K562 (cell line): ENCODE measurements around the gene SCRN2. TPM values are rescaled to one million over a fixed set of nuclear protein-coding genes. Genes with fewer than 3 reads are reported as not detected.

Experiments
- BCOR ChIP-seq: fragments of 450-650 bp; IDR thresholded peaks from 2 replicates; pipeline ENCODE4 v1.6.1; 2016
- CREB1 ChIP-seq, 2 experiments: sonication (generic) in 1 of 2; formaldehyde crosslinking in 1 of 2; IDR thresholded peaks; 2 replicates each; pipeline versions ENCODE4 v1.6.1 to v1.8.0; 2012 to 2022; ENCODE audit warnings: inconsistent platforms in 1 of 2, mild to moderate bottlenecking in 1 of 2, missing genetic modification reagents in 1 of 2, moderate library complexity in 1 of 2
- CREM ChIP-seq: IDR thresholded peaks from 2 replicates; pipeline ENCODE4 v1.6.1; 2014; ENCODE audit warnings: antibody characterized with exemption, low read depth
- CSDE1 ChIP-seq, 2 experiments: fragments of 450-650 bp; IDR thresholded peaks; 2 replicates each; pipeline ENCODE4 v1.6.1; 2016; ENCODE audit warnings: mild to moderate bottlenecking in 1 of 2
- EGR1 ChIP-seq: fragments of 450-650 bp; conservative IDR thresholded peaks from 2 replicates; pipeline ENCODE4 v1.6.1; 2017; ENCODE audit warnings: mild to moderate bottlenecking
- ELF4 ChIP-seq: fragments of 450-650 bp; formaldehyde crosslinking; IDR thresholded peaks from 2 replicates; pipeline ENCODE4 v1.4.0; 2022; ENCODE audit warnings: missing genetic modification characterization
- ERF ChIP-seq: fragments of 450-650 bp; formaldehyde crosslinking; IDR thresholded peaks from 2 replicates; pipeline ENCODE4 v1.4.0; 2020; ENCODE audit warnings: mild to moderate bottlenecking, mixed read lengths
- ETV6 ChIP-seq, 3 experiments: fragments of 150-350 bp in 1 of 3; sonication (generic) in 1 of 3; formaldehyde crosslinking in 1 of 3; IDR thresholded peaks; 2 replicates each; pipeline versions ENCODE4 v1.6.1 to v1.8.0; 2014 to 2022; ENCODE audit warnings: borderline replicate concordance in 2 of 3, low read depth in 2 of 3, antibody characterized with exemption in 1 of 3, low read length in 1 of 3, mild to moderate bottlenecking in 1 of 3, missing genetic modification reagents in 1 of 3
- GATAD2A ChIP-seq: fragments of 450-650 bp; IDR thresholded peaks from 2 replicates; pipeline ENCODE4 v1.6.1; 2017
- GATAD2B ChIP-seq: fragments of 450-650 bp; IDR thresholded peaks from 2 replicates; pipeline ENCODE4 v1.6.1; 2017; ENCODE audit warnings: mild to moderate bottlenecking, borderline replicate concordance
- HLTF ChIP-seq: fragments of 450-650 bp; IDR thresholded peaks from 2 replicates; pipeline ENCODE4 v1.6.1; 2016
- HMG20A ChIP-seq: fragments of 450-650 bp; formaldehyde crosslinking; conservative IDR thresholded peaks from 2 replicates; pipeline ENCODE4 v1.4.0; 2020; ENCODE audit warnings: mild to moderate bottlenecking, mixed read lengths
- HMGN3 ChIP-seq: IDR thresholded peaks from 2 replicates; pipeline ENCODE4 v1.6.1; 2011; ENCODE audit warnings: borderline replicate concordance, low read depth, mild to moderate bottlenecking, mixed read lengths, low read length; ENCODE audit not compliant: insufficient read length; ENCODE audit errors: extremely low read depth
- LEF1 ChIP-seq: fragments of 450-650 bp; IDR thresholded peaks from 2 replicates; pipeline ENCODE4 v1.6.1; 2016; ENCODE audit warnings: mild to moderate bottlenecking
- MCM2 ChIP-seq: fragments of 450-650 bp; IDR thresholded peaks from 2 replicates; pipeline ENCODE4 v1.6.1; 2017; ENCODE audit warnings: low read depth, mild to moderate bottlenecking
- MXI1 ChIP-seq: IDR thresholded peaks from 2 replicates; pipeline ENCODE4 v1.6.1; 2011; ENCODE audit warnings: low read depth, mild to moderate bottlenecking, improper control_type of control experiment, low read length
- NBN ChIP-seq: fragments of 450-650 bp; IDR thresholded peaks from 2 replicates; pipeline ENCODE4 v1.6.1; 2016; ENCODE audit warnings: low read depth, mild to moderate bottlenecking
- NR1H2 ChIP-seq: sonication (generic); formaldehyde crosslinking; IDR thresholded peaks from 2 replicates; pipeline ENCODE4 v1.4.0; 2020; ENCODE audit warnings: mild to moderate bottlenecking, missing genetic modification reagents
- RAD21 ChIP-seq, 2 experiments: fragments of 250-450 bp in 1 of 2; fragments of 450-650 bp in 1 of 2; sonication (Bioruptor Pico) in 1 of 2; formaldehyde crosslinking in 1 of 2; IDR thresholded peaks in 1 of 2; conservative IDR thresholded peaks in 1 of 2; 2 replicates each; pipeline versions ENCODE4 v1.4.0 to v1.8.0; 2020 to 2022; ENCODE audit warnings: mild to moderate bottlenecking in 2 of 2, moderate library complexity in 1 of 2
- RBM34 ChIP-seq: fragments of 200-400 bp; formaldehyde crosslinking; IDR thresholded peaks from 2 replicates; pipeline ENCODE4 v1.6.1; 2018; ENCODE audit warnings: low read length, borderline replicate concordance; ENCODE audit not compliant: insufficient read depth
- TAF15 ChIP-seq: fragments of 200-400 bp; formaldehyde crosslinking; IDR thresholded peaks from 2 replicates; pipeline ENCODE4 v1.6.1; 2017; ENCODE audit warnings: mild to moderate bottlenecking, low read depth, low read length, moderate library complexity
- TEAD1 ChIP-seq, 2 experiments: fragments of 450-650 bp in 1 of 2; sonication (generic) in 1 of 2; formaldehyde crosslinking; IDR thresholded peaks; 2 replicates each; pipeline versions ENCODE4 v1.4.0 to v1.8.0; 2020 to 2022; ENCODE audit warnings: mild to moderate bottlenecking in 2 of 2, missing genetic modification reagents in 1 of 2
- TEAD4 ChIP-seq, 2 experiments: sonication (generic) in 1 of 2; formaldehyde crosslinking in 1 of 2; IDR thresholded peaks; 2 replicates each; pipeline versions ENCODE4 v1.6.1 to v1.8.0; 2012 to 2022; ENCODE audit warnings: borderline replicate concordance in 1 of 2, inconsistent platforms in 1 of 2, low read length in 1 of 2, mild to moderate bottlenecking in 1 of 2, missing genetic modification reagents in 1 of 2
- TOE1 ChIP-seq, 2 experiments: fragments of 450-650 bp in 1 of 2; sonication (generic) in 1 of 2; formaldehyde crosslinking in 1 of 2; IDR thresholded peaks; 2 replicates each; pipeline versions ENCODE4 v1.7.1 to v1.8.0; 2016 to 2022; ENCODE audit warnings: borderline replicate concordance in 2 of 2, mild to moderate bottlenecking in 2 of 2, antibody characterized with exemption in 1 of 2, inconsistent platforms in 1 of 2, low read depth in 1 of 2, missing genetic modification reagents in 1 of 2, moderate library complexity in 1 of 2
- TRIM24 ChIP-seq, 2 experiments: fragments of 450-650 bp; IDR thresholded peaks; 2 replicates each; pipeline ENCODE4 v1.6.1; 2016
- ZBTB8A ChIP-seq: fragments of 450-650 bp; IDR thresholded peaks from 2 replicates; pipeline ENCODE4 v1.6.1; 2018; ENCODE audit warnings: mild to moderate bottlenecking, moderate library complexity; ENCODE audit not compliant: partially characterized antibody
- ZNF41 ChIP-seq: fragments of 250-450 bp; sonication (Bioruptor Pico); conservative IDR thresholded peaks from 2 replicates; pipeline ENCODE4 v1.4.0; 2020; ENCODE audit warnings: mild to moderate bottlenecking
- ZSCAN32 ChIP-seq: fragments of 450-650 bp; formaldehyde crosslinking; IDR thresholded peaks from 2 replicates; pipeline ENCODE4 v1.4.0; 2020; ENCODE audit warnings: mild to moderate bottlenecking, moderate library complexity
- polyA plus RNA-seq, 8 experiments: library from polyadenylated mRNA; depleted of rRNA in 4 of 8; stranded (reverse) in 5 of 8; unstranded in 3 of 8; fragments of >200 nt; fragmentation: Nextera tagmentation in 2 of 8; fragmentation: Illumina TruSeq in 1 of 8; extraction: Ambion mirVana in 2 of 8; extraction: Trizol in 1 of 8; gene quantifications; 2 replicates each; pipeline versions ENCODE4 v1.2.1 to v1.2.3, GENCODE V29; 2011 to 2014; ENCODE audit warnings: inconsistent platforms in 1 of 8, missing spikeins in 1 of 8
- total RNA-seq, 7 experiments: library from RNA; depleted of rRNA in 6 of 7; stranded (reverse); fragments of >200 nt in 6 of 7; fragmentation: Illumina TruSeq in 2 of 7; extraction: Trizol in 2 of 7; gene quantifications; 2 replicates each; pipeline versions ENCODE4 v1.2.1 to v1.2.3, GENCODE V29; 2011 to 2021; ENCODE audit warnings: low replicate concordance in 1 of 7
- TF ChIP-seq, protein P1 (sequence below): fragments of 250-450 bp; sonication (Bioruptor Pico); IDR thresholded peaks from 2 replicates; pipeline ENCODE4 v1.5.0; 2021

The SCRN2 gene
- total and polyA plus RNA-seq, 9 of the 15 experiments (the other 6 are each of a cell fraction or from before 2014, with no cell fraction given), result 0.25 to 32.9 (median 13.6) TPM

DNA sequence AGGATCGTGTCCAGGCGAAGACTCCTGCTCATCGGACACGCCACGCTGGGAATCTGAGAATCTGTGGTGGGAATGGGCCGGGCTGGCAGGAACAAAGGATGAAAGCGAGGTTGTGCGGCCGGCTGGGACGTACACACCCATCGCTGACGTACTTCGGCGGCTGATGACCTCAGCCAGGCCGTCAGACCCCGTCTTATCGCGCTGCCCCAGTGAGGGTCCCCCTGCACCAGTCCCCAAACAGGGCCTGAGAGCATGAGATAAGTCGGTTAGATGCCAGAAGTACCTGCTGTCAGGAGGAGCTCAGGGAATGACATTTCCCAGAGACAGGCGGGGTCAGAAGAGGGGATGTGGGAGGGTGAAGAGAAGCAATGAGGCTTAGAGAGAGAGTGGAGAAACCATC, 25.9 kb upstream of the SCRN2 start (continued):
- TF ChIP-seq TEAD4 (IDR thresholded peaks at IDR 0.05; ENCODE audit: low read length) (peak; percentile 99), TEAD4 (CRISPR knock-in tag; IDR thresholded peaks at IDR 0.05; ENCODE audit: borderline replicate concordance) (no peak), CREB1 (IDR thresholded peaks at IDR 0.05) (peak; percentile 100), CREB1 (CRISPR knock-in tag; IDR thresholded peaks at IDR 0.05) (peak; percentile 96), ELF4 (CRISPR knock-in tag) (peak; percentile 95; the same call in 1 of the 2 replicates), BCOR (peak; percentile 93), EGR1 (peak; percentile 66), TOE1 (IDR thresholded peaks at IDR 0.05; ENCODE audit: borderline replicate concordance) (peak; percentile 84), TOE1 (CRISPR knock-in tag; IDR thresholded peaks at IDR 0.05; ENCODE audit: borderline replicate concordance, low read depth) (no peak), HMG20A (CRISPR knock-in tag) (no peak), ZNF41 (CRISPR knock-in tag) (0 out of 2 replicates have a peak, but pooled peaks have one; percentile 51), ETV6 (IDR thresholded peaks at IDR 0.05; ENCODE audit: borderline replicate concordance in 1 of 2, low read depth in 2 of 2, low read length in 1 of 2) (0 out of 4 replicates have a peak, but pooled peaks of 1 of the 2 experiments have one; percentile 40), ETV6 (CRISPR knock-in tag; IDR thresholded peaks at IDR 0.05; ENCODE audit: borderline replicate concordance) (no peak), HLTF (peak; percentile 93; the same call in 1 of the 2 replicates), CSDE1 (IDR thresholded peaks at IDR 0.05) (peak in 1 of 2 experiments; percentile 83; a peak in 2 of 4 replicates), GATAD2A (peak; percentile 95), ZSCAN32 (CRISPR knock-in tag) (no peak), TRIM24 (IDR thresholded peaks at IDR 0.05) (peak; percentile 97 to 98), NBN (peak; percentile 99), HMGN3 (peak; percentile 100), CREM (peak; percentile 100), MXI1 (0 out of 2 replicates have a peak, but pooled peaks have one; percentile 60), RBM34 (no peak), MCM2 (no peak), TEAD1 (CRISPR knock-in tag; IDR thresholded peaks at IDR 0.05) (peak; percentile 79 to 91), ZBTB8A (no peak), NR1H2 (CRISPR knock-in tag) (no peak), RAD21 (CRISPR knock-in tag; conservative IDR thresholded peaks at IDR 0.05 in 1 of 2, IDR thresholded peaks at IDR 0.05 in 1 of 2) (no peak), GATAD2B (no peak; the same call in 1 of the 2 replicates), TAF15 (no peak), ERF (CRISPR knock-in tag) (0 out of 2 replicates have a peak, but pooled peaks have one; percentile 42), LEF1 (peak; percentile 98)
- TF ChIP-seq, protein P1, sequence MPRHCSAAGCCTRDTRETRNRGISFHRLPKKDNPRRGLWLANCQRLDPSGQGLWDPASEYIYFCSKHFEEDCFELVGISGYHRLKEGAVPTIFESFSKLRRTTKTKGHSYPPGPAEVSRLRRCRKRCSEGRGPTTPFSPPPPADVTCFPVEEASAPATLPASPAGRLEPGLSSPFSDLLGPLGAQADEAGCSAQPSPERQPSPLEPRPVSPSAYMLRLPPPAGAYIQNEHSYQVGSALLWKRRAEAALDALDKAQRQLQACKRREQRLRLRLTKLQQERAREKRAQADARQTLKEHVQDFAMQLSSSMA (CRISPR knock-in tag), result no peak
